ENCODE data around the gene SLC26A2. TPM values are rescaled to one million over a fixed set of nuclear protein-coding genes. Genes with fewer than 3 reads are reported as not detected.

SLC26A2 gene
- total RNA-seq, 2 experiments from 2014 or later: 2.1 to 2.8 TPM

- Histone ChIP-seq H3K4me2 (ENCODE audit: low read length) (no peak overlapping the region), H4K20me1 (ENCODE audit: insufficient read depth, low read length) (no peaks in the 10 kb centered on the region; the same call in 1 of the 2 replicates), H3K4me1 (ENCODE audit: insufficient read depth, low read length, poor library complexity, severe bottlenecking) (peaks cover 18% of the 10 kb centered on the region), H2AFZ (ENCODE audit: low read length) (no peak overlapping the region), H3K36me3 (ENCODE audit: insufficient read depth, low read length) (peaks cover 98% of the 10 kb centered on the region), H3K79me2 (ENCODE audit: insufficient read depth, low read depth, low read length) (no peaks in the 10 kb centered on the region), H3K4me3 (ENCODE audit: low read depth, low read length, poor library complexity, severe bottlenecking) (no peak overlapping the region), H3K27ac (ENCODE audit: low read depth, low read length, poor library complexity, severe bottlenecking) (peak overlapping the region; percentile 39), H3K9me2 (ENCODE audit: insufficient read depth, low read length) (no peaks in the 10 kb centered on the region), H3K9me3 (ENCODE audit: low read length) (no peaks in the 10 kb centered on the region)
- no peak for TF ChIP-seq CTCF (conservative IDR thresholded peaks at IDR 0.05; ENCODE audit: low read length)
- no peak for TF ChIP-seq EZH2phosphoT487 (IDR thresholded peaks at IDR 0.05; ENCODE audit: borderline replicate concordance, low read depth, low read length)
- ChIA-PET CTCF (ENCODE audit: unreplicated experiment) (no interaction called here), POLR2A (interaction anchor here (0.6 to 2.9 kb wide), 3 partner anchors 9 to 529 kb away, joined by 3 to 6 read pairs (median 3); no protein-coding TSS in a partner anchor)
- DNase-seq (ENCODE audit: low spot score): no peak
- intact Hi-C loops (cut with micrococcal nuclease; ENCODE audit: unreplicated experiment): no loop called here
- BruUV-seq (replicated peaks): no TSS peak
These were observed 76.0 kb downstream of the SLC26A2 start for GRCh38 chr5:150036513-150036912.

Small RNA genes within 50 kb of the gene (small RNA-seq; reads per million reads assigned to genes)
- gene RF00019: not detected

Other genes with a start within 250 kb of the SLC26A2 start
- 4.2 and 5.6 TPM in 2 replicates for gene PPARGC1B, start 230.4 kb upstream of the SLC26A2 start, total RNA-seq (2014; rRNA removed; shearing (Covaris generic))
- gene PPARGC1B, start 230.4 kb upstream of the SLC26A2 start, total RNA-seq (2022): 10.3 and 11.6 TPM in 2 replicates
- gene PDE6A, start 16.0 kb upstream of the SLC26A2 start, total RNA-seq (2014; rRNA removed; shearing (Covaris generic)): not detected in 2 replicates
- gene PDE6A, start 16.0 kb upstream of the SLC26A2 start, total RNA-seq (2022): not detected in 2 replicates
- 3.4 and 5.4 TPM in 2 replicates for gene TIGD6, start 39.9 kb downstream of the SLC26A2 start, total RNA-seq (2014; rRNA removed; shearing (Covaris generic))
- gene TIGD6, start 39.9 kb downstream of the SLC26A2 start, total RNA-seq (2022): 4.6 and 6.5 TPM in 2 replicates
- gene HMGXB3, start 40.0 kb downstream of the SLC26A2 start, total RNA-seq (2014; rRNA removed; shearing (Covaris generic)): 35.1 and 40.4 TPM in 2 replicates
- gene HMGXB3, start 40.0 kb downstream of the SLC26A2 start, total RNA-seq (2022): 40.2 and 44.0 TPM in 2 replicates
- gene CSF1R, start 125.8 kb downstream of the SLC26A2 start, total RNA-seq (2014; rRNA removed; shearing (Covaris generic)): not detected in 2 replicates
- gene CSF1R, start 125.8 kb downstream of the SLC26A2 start, total RNA-seq (2022): not detected in 2 replicates
- 0.80 and 3.0 TPM in 2 replicates for gene PDGFRB, start 195.1 kb downstream of the SLC26A2 start, total RNA-seq (2014; rRNA removed; shearing (Covaris generic))
- gene PDGFRB, start 195.1 kb downstream of the SLC26A2 start, total RNA-seq (2022): 0.23 TPM in 1 of 2 replicates, not detected in the other
- not detected in 2 replicates for gene CDX1, start 206.0 kb downstream of the SLC26A2 start, total RNA-seq (2014; rRNA removed; shearing (Covaris generic))
- not detected in 2 replicates for gene CDX1, start 206.0 kb downstream of the SLC26A2 start, total RNA-seq (2022)
- not detected in 2 replicates for gene SLC6A7, start 229.3 kb downstream of the SLC26A2 start, total RNA-seq (2014; rRNA removed; shearing (Covaris generic))
- not detected in 2 replicates for gene SLC6A7, start 229.3 kb downstream of the SLC26A2 start, total RNA-seq (2022)